IMR-90 (cell line): ENCODE results near the gene SKIC8. TPM values are rescaled to one million over a fixed set of nuclear protein-coding genes. Genes with fewer than 3 reads are reported as not detected.

Experiments used
- ATAC-seq: fragments of 200-7000 bp; cut with Tn5 transposase; 2 replicates; pipeline ENCODE4 v1.9.1; 2020; ENCODE audit warnings: low read depth, mild to moderate bottlenecking, moderate library complexity
- BruUV-seq: library from RNA; stranded (reverse); fragments of 400-500 nt; replicated peaks from 2 replicates; lab custom pipeline; 2021; lab: Mats Ljungman, UMichigan
- CTCF ChIA-PET: fragments of 300-600 bp; formaldehyde crosslinking; extraction: SDS; loops from one replicate; lab custom pipeline; 2021; ENCODE audit warnings: antibody characterized with exemption; lab: Yijun Ruan, JAX
- POLR2A ChIA-PET: fragments of 300-600 bp; sonication (Branson Sonifier 250); formaldehyde crosslinking; loops from one replicate; lab custom pipeline; 2022; ENCODE audit warnings: antibody characterized with exemption; ENCODE audit not compliant: unreplicated experiment; lab: Charles Lee
- DNase-seq: peaks from one replicate; pipeline ENCODE4 v3.0.0; 2013
- H2AFZ ChIP-seq: replicated peaks from 2 replicates; pipeline ENCODE3; 2013; ENCODE audit warnings: low read length, mild to moderate bottlenecking; ENCODE audit not compliant: poor library complexity
- H2AK5ac ChIP-seq: 2 replicates; pipeline ENCODE4 v1.6.1; 2013; ENCODE audit warnings: low read depth, low read length, inconsistent platforms
- H2AK9ac ChIP-seq: replicated peaks from 2 replicates; pipeline ENCODE3; 2013; ENCODE audit warnings: mild to moderate bottlenecking, low read depth, low read length, moderate library complexity; ENCODE audit not compliant: poor library complexity
- H2BK120ac ChIP-seq: 2 replicates; pipeline ENCODE4 v1.6.1; 2013; ENCODE audit warnings: low read depth, low read length, inconsistent platforms
- H2BK15ac ChIP-seq: 3 replicates; pipeline ENCODE4 v1.6.1; 2013; ENCODE audit warnings: low read depth, low read length, inconsistent platforms
- H2BK20ac ChIP-seq: 2 replicates; pipeline ENCODE4 v1.6.1; 2013; ENCODE audit warnings: low read depth, mild to moderate bottlenecking, inconsistent platforms, low read length, moderate library complexity
- H2BK5ac ChIP-seq: 2 replicates; pipeline ENCODE4 v1.6.1; 2013; ENCODE audit warnings: mild to moderate bottlenecking, low read depth, low read length, inconsistent platforms; ENCODE audit not compliant: poor library complexity, severe bottlenecking
- H3K14ac ChIP-seq: replicated peaks from 2 replicates; pipeline ENCODE4 v1.6.1; 2013; ENCODE audit warnings: low read depth, low read length, inconsistent platforms
- H3K18ac ChIP-seq: 2 replicates; pipeline ENCODE4 v1.6.1; 2013; ENCODE audit warnings: low read depth, low read length, control low read depth
- H3K23ac ChIP-seq: 2 replicates; pipeline ENCODE4 v1.6.1; 2013; ENCODE audit warnings: low read depth, low read length, inconsistent platforms
- H3K27ac ChIP-seq: 2 replicates; pipeline ENCODE4 v1.5.1; 2013; ENCODE audit warnings: mild to moderate bottlenecking, control low read depth, low read length; ENCODE audit not compliant: insufficient read depth
- H3K27me3 ChIP-seq: 2 replicates; pipeline ENCODE4 v1.6.1; 2013; ENCODE audit warnings: low read length; ENCODE audit not compliant: control insufficient read depth, insufficient read depth
- H3K36me3 ChIP-seq: 2 replicates; pipeline ENCODE4 v1.6.1; 2013; ENCODE audit warnings: low read length, mixed read lengths; ENCODE audit not compliant: control insufficient read depth, insufficient read depth
- H3K4ac ChIP-seq: 2 replicates; pipeline ENCODE4 v1.6.1; 2013; ENCODE audit warnings: low read depth, low read length, inconsistent platforms
- H3K4me1 ChIP-seq: 2 replicates; pipeline ENCODE4 v1.6.1; 2013; ENCODE audit warnings: low read length, mixed read lengths; ENCODE audit not compliant: control insufficient read depth, insufficient read depth
- H3K4me2 ChIP-seq: 2 replicates; pipeline ENCODE4 v1.6.1; 2013; ENCODE audit warnings: low read depth, mild to moderate bottlenecking, control low read depth, low read length, moderate library complexity
- H3K4me3 ChIP-seq: 2 replicates; pipeline ENCODE4 v1.5.1; 2013; ENCODE audit warnings: low read depth, mild to moderate bottlenecking, control low read depth, low read length, moderate library complexity; ENCODE audit not compliant: insufficient read depth
- H3K56ac ChIP-seq: 2 replicates; pipeline ENCODE4 v1.6.1; 2013; ENCODE audit warnings: low read length, inconsistent platforms; ENCODE audit not compliant: insufficient read depth; ENCODE audit errors: extremely low read depth
- H3K79me1 ChIP-seq, 2 experiments: 2 replicates each; pipeline ENCODE4 v1.6.1; 2013; ENCODE audit warnings: low read length in 2 of 2, inconsistent platforms in 1 of 2, low read depth in 1 of 2
- H3K9ac ChIP-seq: 2 replicates; pipeline ENCODE4 v1.6.1; 2013; ENCODE audit warnings: low read depth, low read length, control low read depth
- H3K9me1 ChIP-seq: 2 replicates; pipeline ENCODE4 v1.6.1; 2013; ENCODE audit warnings: low read length, inconsistent platforms; ENCODE audit not compliant: insufficient read depth
- H3K9me3 ChIP-seq: 2 replicates; pipeline ENCODE4 v1.6.1; 2013; ENCODE audit warnings: low read length; ENCODE audit not compliant: control insufficient read depth, insufficient read depth
- H4K20me1 ChIP-seq: 2 replicates; pipeline ENCODE4 v1.6.1; 2013; ENCODE audit warnings: low read length, inconsistent platforms; ENCODE audit not compliant: insufficient read depth
- H4K5ac ChIP-seq: 2 replicates; pipeline ENCODE4 v1.6.1; 2013; ENCODE audit warnings: mild to moderate bottlenecking, low read depth, low read length, control low read depth
- H4K8ac ChIP-seq, 2 experiments: 2 replicates each; pipeline ENCODE4 v1.6.1; 2013; ENCODE audit warnings: low read depth in 2 of 2, low read length in 2 of 2, control low read depth in 1 of 2, inconsistent platforms in 1 of 2
- H4K91ac ChIP-seq: 2 replicates; pipeline ENCODE4 v1.6.1; 2013; ENCODE audit warnings: low read depth, low read length, inconsistent platforms; ENCODE audit not compliant: insufficient read depth
- BHLHE40 ChIP-seq: fragments of 150-350 bp; IDR thresholded peaks from 2 replicates; pipeline ENCODE4 v1.6.1; 2016; ENCODE audit warnings: mild to moderate bottlenecking, low read depth, low read length
- CEBPB ChIP-seq: IDR thresholded peaks from 2 replicates; pipeline ENCODE4 v1.6.1; 2012; ENCODE audit warnings: low read depth, low read length, improper control_type of control experiment
- MAZ ChIP-seq: IDR thresholded peaks from 2 replicates; pipeline ENCODE4 v1.6.1; 2012; ENCODE audit warnings: low read depth, mild to moderate bottlenecking, low read length, improper control_type of control experiment, moderate library complexity, borderline replicate concordance
- MXI1 ChIP-seq: IDR thresholded peaks from 2 replicates; pipeline ENCODE4 v1.6.1; 2012; ENCODE audit warnings: low read depth, mild to moderate bottlenecking, low read length, moderate library complexity, borderline replicate concordance
- NFE2L2 ChIP-seq: fragments of 150-350 bp; IDR thresholded peaks from 2 replicates; pipeline ENCODE4 v1.6.1; 2016; ENCODE audit warnings: low read depth, mild to moderate bottlenecking, low read length
- POLR2A ChIP-seq: IDR thresholded peaks from 2 replicates; pipeline ENCODE4 v1.6.1; 2012; ENCODE audit warnings: mild to moderate bottlenecking, low read depth, low read length
- RAD21 ChIP-seq: IDR thresholded peaks from 2 replicates; pipeline ENCODE4 v1.6.1; 2012; ENCODE audit warnings: low read length, improper control_type of control experiment
- RCOR1 ChIP-seq: IDR thresholded peaks from 2 replicates; pipeline ENCODE4 v1.6.1; 2012; ENCODE audit warnings: mild to moderate bottlenecking, low read length, improper control_type of control experiment; ENCODE audit not compliant: insufficient replicate concordance
- RFX5 ChIP-seq: IDR thresholded peaks from 2 replicates; pipeline ENCODE4 v1.8.0; 2012; ENCODE audit warnings: low read depth, mild to moderate bottlenecking, low read length, moderate library complexity
- WGBS, 2 experiments: methylation state at CpG; one replicate each; pipeline versions ENCODE4 v1.1.5 to v1.1.7; 2013; ENCODE audit warnings: missing lambda C conversion rate in 2 of 2; ENCODE audit not compliant: insufficient read length in 1 of 2; ENCODE audit errors: extremely low coverage in 2 of 2; 5-methylcytosine and 5-hydroxymethylcytosine counted together
- dilution Hi-C: fragments of 300-500 bp; cut with HindIII; formaldehyde crosslinking; loops from one replicate; pipeline ENCODE4 v1.14.3; 2018; ENCODE audit warnings: low sequenced_read_pairs; ENCODE audit not compliant: unreplicated experiment
- in situ Hi-C: fragments of 300-500 bp; cut with MboI; formaldehyde crosslinking; loops from 3 replicates; pipeline ENCODE4 v1.14.3; 2019; ENCODE audit warnings: low sequenced_read_pairs, inconsistent platforms, mixed read lengths
- intact Hi-C: fragments of 100-400 bp; cut with micrococcal nuclease; formaldehyde crosslinking; loops from 2 replicates; pipeline ENCODE4 v1.10.0; 2022
- polyA plus RNA-seq, 3 experiments: library from polyadenylated mRNA; depleted of rRNA; stranded (reverse); fragments of >200 nt; gene quantifications; 2 replicates each; pipeline ENCODE4 v1.2.3, GENCODE V29; 2012; ENCODE audit warnings: low replicate concordance in 1 of 3
- total RNA-seq: library from RNA; depleted of rRNA; stranded (reverse); fragments of >200 nt; gene quantifications from 2 replicates; pipeline ENCODE4 v1.2.3, GENCODE V29; 2012
- TF ChIP-seq, protein P1 (sequence below): fragments of 150-350 bp; IDR thresholded peaks from 2 replicates; pipeline ENCODE4 v1.6.1; 2017; ENCODE audit warnings: mild to moderate bottlenecking, antibody characterized with exemption, low read length, low read depth

SKIC8 gene
- total and polyA plus RNA-seq, 2 of the 4 experiments (the other 2 are of a cell fraction), result 72.2 to 124 TPM

DNA sequence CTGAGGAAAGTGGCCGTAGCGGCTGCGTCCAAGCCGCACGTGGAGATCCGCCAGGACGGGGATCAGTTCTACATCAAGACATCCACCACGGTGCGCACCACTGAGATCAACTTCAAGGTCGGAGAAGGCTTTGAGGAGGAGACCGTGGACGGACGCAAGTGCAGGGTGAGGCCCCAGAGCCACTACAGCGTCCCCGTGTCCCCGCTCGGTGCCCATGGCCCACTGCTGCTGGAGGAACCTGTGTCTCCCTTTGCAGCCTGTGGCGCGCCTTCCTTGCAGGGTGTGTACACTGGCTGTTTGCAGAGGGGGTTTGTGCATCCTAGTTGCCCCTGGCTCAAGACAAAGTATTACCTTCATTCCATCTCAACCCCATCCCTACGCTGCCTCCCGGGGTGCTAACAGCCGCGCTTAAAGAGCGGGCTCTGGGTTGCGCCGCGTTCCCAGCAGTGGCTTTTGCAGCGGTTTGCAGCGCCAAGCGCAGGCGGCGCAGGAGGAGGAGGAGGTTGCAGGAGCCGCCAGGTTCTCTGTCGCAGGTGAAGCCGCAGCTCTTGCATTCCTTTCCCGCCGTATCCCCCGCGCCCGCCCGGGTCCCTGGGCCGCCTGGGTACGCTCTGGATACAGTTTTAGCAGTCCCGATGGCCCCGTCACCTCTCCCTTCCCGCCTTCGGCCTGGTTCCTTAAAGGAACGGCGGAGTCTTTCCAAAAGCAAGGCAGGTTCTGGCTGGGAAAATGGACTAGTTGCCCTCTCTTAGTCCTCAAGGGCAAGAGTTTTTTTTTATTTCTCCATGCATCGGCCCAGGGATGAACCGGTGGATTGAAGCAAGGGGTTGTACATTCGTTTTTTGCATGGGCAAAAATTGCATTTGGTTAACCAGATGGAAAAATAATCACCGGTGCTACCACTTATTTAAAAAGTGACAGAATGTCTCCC is 41.9 kb upstream of the SKIC8 start:
- dilution Hi-C loops, result no loop called here

More for the DNA sequence above, 41.9 kb upstream of the SKIC8 start:
- Histone ChIP-seq H2AK9ac (no peak overlapping the region), H3K9me3 (no peaks in the 10 kb centered on the region), H3K14ac (no peak overlapping the region), H2BK20ac (no peak overlapping the region), H2AFZ (no peak overlapping the region), H4K20me1 (no peaks in the 10 kb centered on the region), H2AK5ac (no peak overlapping the region), H3K36me3 (no peaks in the 10 kb centered on the region), H3K18ac (no peak overlapping the region), H3K4ac (no peak overlapping the region), H2BK120ac (no peak overlapping the region), H3K56ac (no peak overlapping the region), H4K5ac (no peak overlapping the region), H3K27ac (no peak overlapping the region), H2BK5ac (no peak overlapping the region), H3K23ac (no peak overlapping the region), H3K4me1 (peaks cover 1% of the 10 kb centered on the region; the same call in 1 of the 2 replicates), H3K4me3 (no peak overlapping the region), H3K9ac (no peak overlapping the region), H4K91ac (no peak overlapping the region), H4K8ac (no peak overlapping the region), H3K79me1 (no peaks in the 10 kb centered on the region), H3K4me2 (no peak overlapping the region), H3K9me1 (no peaks in the 10 kb centered on the region), H3K27me3 (peaks cover 72% of the 10 kb centered on the region), H2BK15ac (no peak overlapping the region)
- DNase-seq (no peak), ATAC-seq (no peak)
- BruUV-seq, result no TSS peak
- in situ Hi-C loops (no loop called here), intact Hi-C loops (no loop called here)
- 11% methylated on average over 5 of the region's 53 CpGs; no CpG with 5 or more reads in 1 of the 2 experiments for WGBS, 2 experiments
- TF ChIP-seq RCOR1 (no peak), BHLHE40 (no peak), MXI1 (no peak), POLR2A (no peak), RAD21 (no peak), NFE2L2 (no peak), RFX5 (no peak), MAZ (no peak), CEBPB (no peak)
- TF ChIP-seq, protein P1, sequence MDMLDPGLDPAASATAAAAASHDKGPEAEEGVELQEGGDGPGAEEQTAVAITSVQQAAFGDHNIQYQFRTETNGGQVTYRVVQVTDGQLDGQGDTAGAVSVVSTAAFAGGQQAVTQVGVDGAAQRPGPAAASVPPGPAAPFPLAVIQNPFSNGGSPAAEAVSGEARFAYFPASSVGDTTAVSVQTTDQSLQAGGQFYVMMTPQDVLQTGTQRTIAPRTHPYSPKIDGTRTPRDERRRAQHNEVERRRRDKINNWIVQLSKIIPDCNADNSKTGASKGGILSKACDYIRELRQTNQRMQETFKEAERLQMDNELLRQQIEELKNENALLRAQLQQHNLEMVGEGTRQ, result no peak
- ChIA-PET CTCF (no interaction called here), POLR2A (no interaction called here)
